IMR-90 (cell line): ENCODE data around the gene ITM2B. TPM values are rescaled to one million over a fixed set of nuclear protein-coding genes. Genes with fewer than 3 reads are reported as not detected.

ENCODE experiments used
- ATAC-seq: fragments of 200-7000 bp; cut with Tn5 transposase; 2 replicates; pipeline ENCODE4 v1.9.1; 2020; ENCODE audit warnings: low read depth, mild to moderate bottlenecking, moderate library complexity
- BruUV-seq: library from RNA; stranded (reverse); fragments of 400-500 nt; replicated peaks from 2 replicates; lab custom pipeline; 2021; lab: Mats Ljungman, UMichigan
- CTCF ChIA-PET: fragments of 300-600 bp; formaldehyde crosslinking; extraction: SDS; loops from one replicate; lab custom pipeline; 2021; ENCODE audit warnings: antibody characterized with exemption; lab: Yijun Ruan, JAX
- POLR2A ChIA-PET: fragments of 300-600 bp; sonication (Branson Sonifier 250); formaldehyde crosslinking; loops from one replicate; lab custom pipeline; 2022; ENCODE audit warnings: antibody characterized with exemption; ENCODE audit not compliant: unreplicated experiment; lab: Charles Lee
- DNase-seq: peaks from one replicate; pipeline ENCODE4 v3.0.0; 2013
- H2AFZ ChIP-seq: replicated peaks from 2 replicates; pipeline ENCODE3; 2013; ENCODE audit warnings: low read length, mild to moderate bottlenecking; ENCODE audit not compliant: poor library complexity
- H2AK5ac ChIP-seq: 2 replicates; pipeline ENCODE4 v1.6.1; 2013; ENCODE audit warnings: low read depth, low read length, inconsistent platforms
- H2AK9ac ChIP-seq: replicated peaks from 2 replicates; pipeline ENCODE3; 2013; ENCODE audit warnings: mild to moderate bottlenecking, low read depth, low read length, moderate library complexity; ENCODE audit not compliant: poor library complexity
- H2BK120ac ChIP-seq: 2 replicates; pipeline ENCODE4 v1.6.1; 2013; ENCODE audit warnings: low read depth, low read length, inconsistent platforms
- H2BK15ac ChIP-seq: 3 replicates; pipeline ENCODE4 v1.6.1; 2013; ENCODE audit warnings: low read depth, low read length, inconsistent platforms
- H2BK20ac ChIP-seq: 2 replicates; pipeline ENCODE4 v1.6.1; 2013; ENCODE audit warnings: low read depth, mild to moderate bottlenecking, inconsistent platforms, low read length, moderate library complexity
- H2BK5ac ChIP-seq: 2 replicates; pipeline ENCODE4 v1.6.1; 2013; ENCODE audit warnings: mild to moderate bottlenecking, low read depth, low read length, inconsistent platforms; ENCODE audit not compliant: poor library complexity, severe bottlenecking
- H3K14ac ChIP-seq: replicated peaks from 2 replicates; pipeline ENCODE4 v1.6.1; 2013; ENCODE audit warnings: low read depth, low read length, inconsistent platforms
- H3K18ac ChIP-seq: 2 replicates; pipeline ENCODE4 v1.6.1; 2013; ENCODE audit warnings: low read depth, low read length, control low read depth
- H3K23ac ChIP-seq: 2 replicates; pipeline ENCODE4 v1.6.1; 2013; ENCODE audit warnings: low read depth, low read length, inconsistent platforms
- H3K27ac ChIP-seq: 2 replicates; pipeline ENCODE4 v1.5.1; 2013; ENCODE audit warnings: mild to moderate bottlenecking, control low read depth, low read length; ENCODE audit not compliant: insufficient read depth
- H3K27me3 ChIP-seq: 2 replicates; pipeline ENCODE4 v1.6.1; 2013; ENCODE audit warnings: low read length; ENCODE audit not compliant: control insufficient read depth, insufficient read depth
- H3K36me3 ChIP-seq: 2 replicates; pipeline ENCODE4 v1.6.1; 2013; ENCODE audit warnings: low read length, mixed read lengths; ENCODE audit not compliant: control insufficient read depth, insufficient read depth
- H3K4ac ChIP-seq: 2 replicates; pipeline ENCODE4 v1.6.1; 2013; ENCODE audit warnings: low read depth, low read length, inconsistent platforms
- H3K4me1 ChIP-seq: 2 replicates; pipeline ENCODE4 v1.6.1; 2013; ENCODE audit warnings: low read length, mixed read lengths; ENCODE audit not compliant: control insufficient read depth, insufficient read depth
- H3K4me2 ChIP-seq: 2 replicates; pipeline ENCODE4 v1.6.1; 2013; ENCODE audit warnings: low read depth, mild to moderate bottlenecking, control low read depth, low read length, moderate library complexity
- H3K4me3 ChIP-seq: 2 replicates; pipeline ENCODE4 v1.5.1; 2013; ENCODE audit warnings: low read depth, mild to moderate bottlenecking, control low read depth, low read length, moderate library complexity; ENCODE audit not compliant: insufficient read depth
- H3K56ac ChIP-seq: 2 replicates; pipeline ENCODE4 v1.6.1; 2013; ENCODE audit warnings: low read length, inconsistent platforms; ENCODE audit not compliant: insufficient read depth; ENCODE audit errors: extremely low read depth
- H3K79me1 ChIP-seq, 2 experiments: 2 replicates each; pipeline ENCODE4 v1.6.1; 2013; ENCODE audit warnings: low read length in 2 of 2, inconsistent platforms in 1 of 2, low read depth in 1 of 2
- H3K9ac ChIP-seq: 2 replicates; pipeline ENCODE4 v1.6.1; 2013; ENCODE audit warnings: low read depth, low read length, control low read depth
- H3K9me1 ChIP-seq: 2 replicates; pipeline ENCODE4 v1.6.1; 2013; ENCODE audit warnings: low read length, inconsistent platforms; ENCODE audit not compliant: insufficient read depth
- H3K9me3 ChIP-seq: 2 replicates; pipeline ENCODE4 v1.6.1; 2013; ENCODE audit warnings: low read length; ENCODE audit not compliant: control insufficient read depth, insufficient read depth
- H4K20me1 ChIP-seq: 2 replicates; pipeline ENCODE4 v1.6.1; 2013; ENCODE audit warnings: low read length, inconsistent platforms; ENCODE audit not compliant: insufficient read depth
- H4K5ac ChIP-seq: 2 replicates; pipeline ENCODE4 v1.6.1; 2013; ENCODE audit warnings: mild to moderate bottlenecking, low read depth, low read length, control low read depth
- H4K8ac ChIP-seq, 2 experiments: 2 replicates each; pipeline ENCODE4 v1.6.1; 2013; ENCODE audit warnings: low read depth in 2 of 2, low read length in 2 of 2, control low read depth in 1 of 2, inconsistent platforms in 1 of 2
- H4K91ac ChIP-seq: 2 replicates; pipeline ENCODE4 v1.6.1; 2013; ENCODE audit warnings: low read depth, low read length, inconsistent platforms; ENCODE audit not compliant: insufficient read depth
- RCOR1 ChIP-seq: IDR thresholded peaks from 2 replicates; pipeline ENCODE4 v1.6.1; 2012; ENCODE audit warnings: mild to moderate bottlenecking, low read length, improper control_type of control experiment; ENCODE audit not compliant: insufficient replicate concordance
- dilution Hi-C: fragments of 300-500 bp; cut with HindIII; formaldehyde crosslinking; loops from one replicate; pipeline ENCODE4 v1.14.3; 2018; ENCODE audit warnings: low sequenced_read_pairs; ENCODE audit not compliant: unreplicated experiment
- in situ Hi-C: fragments of 300-500 bp; cut with MboI; formaldehyde crosslinking; loops from 3 replicates; pipeline ENCODE4 v1.14.3; 2019; ENCODE audit warnings: low sequenced_read_pairs, inconsistent platforms, mixed read lengths
- intact Hi-C: fragments of 100-400 bp; cut with micrococcal nuclease; formaldehyde crosslinking; loops from 2 replicates; pipeline ENCODE4 v1.10.0; 2022
- polyA plus RNA-seq, 3 experiments: library from polyadenylated mRNA; depleted of rRNA; stranded (reverse); fragments of >200 nt; gene quantifications; 2 replicates each; pipeline ENCODE4 v1.2.3, GENCODE V29; 2012; ENCODE audit warnings: low replicate concordance in 1 of 3
- total RNA-seq: library from RNA; depleted of rRNA; stranded (reverse); fragments of >200 nt; gene quantifications from 2 replicates; pipeline ENCODE4 v1.2.3, GENCODE V29; 2012

ITM2B gene
- total and polyA plus RNA-seq, 2 of the 4 experiments (the other 2 are of a cell fraction), result 51.1 to 158 TPM

DNA sequence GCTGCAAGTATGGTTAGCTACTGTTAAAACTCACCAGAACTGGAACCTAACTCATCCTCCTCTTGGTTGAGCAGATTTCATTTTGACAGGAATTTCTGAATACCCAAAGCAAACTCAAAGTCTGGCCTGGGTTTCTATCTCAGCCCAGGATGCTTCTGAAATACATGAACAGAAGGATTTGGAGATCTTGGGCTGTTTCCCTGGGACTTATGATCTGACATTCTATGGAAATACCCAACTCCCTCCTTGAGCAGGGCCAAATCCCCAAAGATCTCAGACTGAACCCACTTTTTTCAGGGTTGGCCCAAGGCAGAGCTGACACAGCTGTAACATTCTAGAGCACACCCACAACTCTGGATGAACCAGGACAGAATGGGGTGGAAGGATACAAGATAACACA lies 1.1 kb upstream of the ITM2B start:
- Histone ChIP-seq H2AK5ac (no peak overlapping the region), H3K9ac (no peak overlapping the region), H3K27me3 (peaks cover 12% of the 10 kb centered on the region; the same call in 1 of the 2 replicates), H2AFZ (no peak overlapping the region), H3K9me3 (no peaks in the 10 kb centered on the region), H3K4ac (no peak overlapping the region), H3K4me2 (no peak overlapping the region), H3K9me1 (peaks cover 3% of the 10 kb centered on the region; the same call in 1 of the 2 replicates), H2BK15ac (no peak overlapping the region), H4K20me1 (peaks cover 11% of the 10 kb centered on the region; the same call in 1 of the 2 replicates), H4K91ac (no peak overlapping the region), H2BK20ac (no peak overlapping the region), H3K4me1 (peaks cover 6% of the 10 kb centered on the region), H4K5ac (no peak overlapping the region), H3K36me3 (no peaks in the 10 kb centered on the region), H3K27ac (no peak overlapping the region), H4K8ac (no peak overlapping the region), H3K14ac (no peak overlapping the region), H2BK120ac (no peak overlapping the region), H2BK5ac (no peak overlapping the region), H3K56ac (no peak overlapping the region), H2AK9ac (no peak overlapping the region), H3K18ac (no peak overlapping the region), H3K4me3 (no peak overlapping the region), H3K79me1 (peaks cover 9 to 26% of the 10 kb centered on the region in 2 experiments), H3K23ac (no peak overlapping the region)
- ChIA-PET POLR2A (no interaction called here), CTCF (no interaction called here)
- BruUV-seq, result no TSS peak
- dilution Hi-C loops (no loop called here), in situ Hi-C loops (no loop called here), intact Hi-C loops (loop anchor here (5.0 to 10.0 kb wide), 3 partner anchors 105 to 533 kb away; no protein-coding TSS in a partner anchor)
- no peak for TF ChIP-seq RCOR1
- ATAC-seq, result no peak
- DNase-seq, result no peak
